ENCODE data around the gene NEU4.
"Not testable (repeated sequence)": the region's sequence is repeated elsewhere in the genome, so short reads cannot be mapped to it uniquely, and the experiment has no call there.

NEU4 gene

DNA sequence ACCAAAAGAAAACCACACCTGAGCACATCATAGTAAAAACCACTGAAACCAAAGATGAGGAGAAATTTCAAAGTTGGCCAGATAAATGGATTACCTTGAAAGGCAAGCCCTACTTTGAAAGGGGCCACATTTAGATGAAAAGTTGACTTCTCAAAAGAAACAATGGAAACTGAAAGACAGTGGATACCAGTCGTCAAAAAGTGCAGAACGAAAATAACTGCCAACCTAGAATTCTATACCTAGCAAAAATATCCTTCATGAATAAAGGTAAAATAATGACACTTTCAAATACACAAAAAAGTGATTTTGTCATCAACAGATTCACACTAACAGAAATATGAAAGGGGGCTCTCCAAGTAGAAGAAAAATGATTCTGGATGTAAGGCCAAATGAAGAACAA, 18.4 kb downstream of the NEU4 start:
- in situ Hi-C loops (cut with MboI; ENCODE audit: low pct_unique_long_range_greater_than_20kb, low sequenced_read_pairs, unreplicated experiment), result no loop called here
- TF ChIP-seq, protein P1, sequence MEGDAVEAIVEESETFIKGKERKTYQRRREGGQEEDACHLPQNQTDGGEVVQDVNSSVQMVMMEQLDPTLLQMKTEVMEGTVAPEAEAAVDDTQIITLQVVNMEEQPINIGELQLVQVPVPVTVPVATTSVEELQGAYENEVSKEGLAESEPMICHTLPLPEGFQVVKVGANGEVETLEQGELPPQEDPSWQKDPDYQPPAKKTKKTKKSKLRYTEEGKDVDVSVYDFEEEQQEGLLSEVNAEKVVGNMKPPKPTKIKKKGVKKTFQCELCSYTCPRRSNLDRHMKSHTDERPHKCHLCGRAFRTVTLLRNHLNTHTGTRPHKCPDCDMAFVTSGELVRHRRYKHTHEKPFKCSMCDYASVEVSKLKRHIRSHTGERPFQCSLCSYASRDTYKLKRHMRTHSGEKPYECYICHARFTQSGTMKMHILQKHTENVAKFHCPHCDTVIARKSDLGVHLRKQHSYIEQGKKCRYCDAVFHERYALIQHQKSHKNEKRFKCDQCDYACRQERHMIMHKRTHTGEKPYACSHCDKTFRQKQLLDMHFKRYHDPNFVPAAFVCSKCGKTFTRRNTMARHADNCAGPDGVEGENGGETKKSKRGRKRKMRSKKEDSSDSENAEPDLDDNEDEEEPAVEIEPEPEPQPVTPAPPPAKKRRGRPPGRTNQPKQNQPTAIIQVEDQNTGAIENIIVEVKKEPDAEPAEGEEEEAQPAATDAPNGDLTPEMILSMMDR (IDR thresholded peaks at IDR 0.05; ENCODE audit: extremely low read depth, insufficient read depth, missing control alignments), result no peak
- no peak for DNase-seq (ENCODE audit: low spot score)

DNA sequence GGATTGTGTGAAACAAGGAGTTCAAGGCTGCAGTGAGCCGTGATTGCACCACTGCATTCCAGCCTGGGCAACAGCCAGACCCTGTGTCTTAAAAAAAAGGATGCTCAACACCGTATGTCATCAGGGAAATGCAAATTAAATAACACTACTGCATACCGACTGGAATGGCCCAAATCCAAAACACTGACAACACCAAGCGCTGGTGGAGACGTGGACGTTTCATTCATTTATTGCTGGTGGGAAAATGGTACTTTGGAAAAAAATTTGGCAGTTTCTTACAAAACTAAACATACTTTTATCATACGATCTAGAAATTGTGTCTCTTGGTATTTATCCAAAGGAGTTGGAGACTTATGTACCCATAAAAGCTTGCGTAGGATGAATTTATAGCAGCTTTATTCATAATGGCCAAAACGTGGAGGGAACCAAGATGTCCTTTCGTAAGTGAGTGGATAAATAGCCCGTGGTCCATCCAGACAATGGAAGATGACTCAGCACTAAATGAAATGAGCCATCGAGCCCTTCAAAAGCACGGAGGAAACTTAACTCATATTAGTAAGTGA, 24.2 kb downstream of the NEU4 start:
- in situ Hi-C loops (cut with MboI; ENCODE audit: low pct_unique_long_range_greater_than_20kb, low sequenced_read_pairs, unreplicated experiment), result no loop called here
- DNase-seq (ENCODE audit: low spot score), result no peak
- TF ChIP-seq, protein P1 (IDR thresholded peaks at IDR 0.05; ENCODE audit: extremely low read depth, insufficient read depth, missing control alignments), result no peak

DNA sequence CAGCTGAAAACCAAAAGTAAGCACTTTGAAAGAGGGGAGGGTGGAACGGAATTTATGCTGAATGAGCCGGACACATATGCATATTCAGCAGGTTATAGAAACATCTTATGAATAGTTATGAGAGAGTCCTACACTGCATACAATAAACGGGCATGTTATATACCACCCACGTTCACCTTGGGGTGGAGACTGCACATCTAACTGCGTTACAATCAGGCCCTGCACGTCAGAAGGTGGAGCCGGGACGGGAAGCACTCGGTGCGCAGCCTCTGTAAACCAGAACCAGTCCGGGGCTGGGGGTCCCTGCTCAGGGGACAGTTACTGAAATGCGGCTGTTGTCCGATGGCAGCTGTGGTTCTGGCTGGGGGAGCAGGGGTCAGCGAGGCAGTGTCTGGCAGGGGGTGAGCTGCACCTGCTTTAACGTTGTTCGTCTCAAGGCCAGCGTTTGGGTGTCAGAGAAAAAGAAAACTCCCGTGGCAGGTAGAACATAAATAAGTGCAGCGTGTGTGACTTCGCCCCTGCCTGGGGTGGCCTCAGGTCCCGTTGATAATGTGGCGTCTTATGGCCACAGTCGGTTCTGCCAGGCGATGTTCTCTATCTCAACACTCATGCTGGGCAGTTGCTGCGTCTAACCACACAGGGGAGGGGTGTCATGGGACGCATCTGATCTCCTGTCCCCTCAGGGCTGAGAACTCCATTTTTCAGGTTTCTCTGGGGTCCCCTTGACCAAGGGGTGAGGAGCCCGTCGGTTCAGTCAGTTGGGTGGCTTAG, 24.9 kb downstream of the NEU4 start:
- DNase-seq (ENCODE audit: low spot score); in situ Hi-C loops (cut with MboI; ENCODE audit: low pct_unique_long_range_greater_than_20kb, low sequenced_read_pairs, unreplicated experiment): not testable (repeated sequence)

DNA sequence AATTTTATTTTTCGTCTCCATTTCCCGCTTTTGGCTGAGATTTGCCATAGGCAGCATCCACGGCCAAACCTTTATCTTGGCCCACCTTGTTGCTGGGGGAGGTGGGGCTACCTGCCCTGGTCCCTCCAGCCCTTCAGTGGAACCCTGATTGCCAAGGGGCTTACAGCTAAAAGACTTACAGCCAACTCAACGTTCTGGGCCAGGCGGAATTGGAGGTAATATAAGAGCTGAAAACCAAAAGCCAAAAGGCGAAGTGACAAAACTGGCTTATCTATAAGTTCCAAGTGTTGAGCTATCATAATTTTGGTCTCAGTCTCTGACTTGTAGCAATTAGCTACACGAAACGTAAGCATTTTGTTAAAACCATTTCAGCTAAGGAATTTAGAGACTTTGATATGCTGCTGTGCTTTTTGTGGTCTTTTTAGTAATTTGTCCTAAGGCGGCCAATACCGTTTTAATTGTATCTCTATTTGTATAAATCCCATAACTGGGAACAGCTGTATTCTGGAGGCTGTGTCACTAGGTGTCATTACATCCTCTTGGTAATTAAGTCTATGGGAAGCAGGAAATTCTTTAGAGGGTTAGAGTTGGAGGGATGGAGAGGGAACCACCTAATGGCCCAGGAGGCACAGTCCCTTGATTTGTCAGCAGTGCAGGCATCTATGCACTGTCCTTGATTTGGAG, 25.7 kb downstream of the NEU4 start:
- in situ Hi-C loops (cut with MboI; ENCODE audit: low pct_unique_long_range_greater_than_20kb, low sequenced_read_pairs, unreplicated experiment), result no loop called here
- TF ChIP-seq, protein P1 (IDR thresholded peaks at IDR 0.05; ENCODE audit: extremely low read depth, insufficient read depth, missing control alignments), result no peak
- no peak for DNase-seq (ENCODE audit: low spot score)

DNA sequence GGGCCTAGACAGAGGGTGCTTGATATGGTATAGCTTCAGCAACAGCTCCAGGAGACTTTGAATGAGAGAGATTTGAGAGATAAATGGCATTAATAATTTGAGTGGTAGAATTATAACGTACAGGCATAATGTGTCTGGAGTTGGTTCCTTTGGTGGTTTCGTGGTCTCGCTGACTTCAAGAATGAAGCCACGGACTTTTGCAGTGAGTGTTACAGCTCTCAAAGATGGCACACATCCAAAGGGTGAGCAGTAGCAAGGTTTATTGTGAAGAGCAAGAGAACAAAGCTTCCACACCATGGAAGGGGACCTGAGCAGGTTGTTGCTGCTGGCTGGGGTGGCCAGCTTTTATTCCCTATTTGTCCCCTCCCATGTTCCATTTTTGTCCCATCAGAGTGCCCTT, 26.6 kb downstream of the NEU4 start:
- TF ChIP-seq, protein P1 (IDR thresholded peaks at IDR 0.05; ENCODE audit: extremely low read depth, insufficient read depth, missing control alignments), result no peak
- in situ Hi-C loops (cut with MboI; ENCODE audit: low pct_unique_long_range_greater_than_20kb, low sequenced_read_pairs, unreplicated experiment), result no loop called here
- DNase-seq (ENCODE audit: low spot score), result no peak

DNA sequence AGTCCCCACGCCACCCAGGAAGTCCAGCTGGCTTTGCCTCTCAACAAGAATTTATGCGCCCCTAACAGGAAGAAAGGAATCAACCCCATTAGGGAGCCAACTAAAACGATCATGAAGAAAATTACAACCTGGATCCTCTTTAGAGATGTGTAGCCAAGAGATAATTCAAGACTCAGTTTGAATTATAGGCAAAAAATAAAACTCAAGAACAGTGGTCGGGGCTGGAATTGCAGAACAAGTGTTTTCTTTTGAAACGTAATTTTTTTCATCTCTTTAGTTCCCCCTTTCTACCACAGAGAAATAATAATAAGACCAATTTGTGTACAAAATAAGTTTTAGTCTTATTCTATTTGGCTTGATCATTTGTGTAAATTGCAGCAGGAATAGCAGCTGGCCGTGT, 27.3 kb downstream of the NEU4 start:
- no peak for DNase-seq (ENCODE audit: low spot score)
- in situ Hi-C loops (cut with MboI; ENCODE audit: low pct_unique_long_range_greater_than_20kb, low sequenced_read_pairs, unreplicated experiment), result no loop called here
- TF ChIP-seq, protein P1 (IDR thresholded peaks at IDR 0.05; ENCODE audit: extremely low read depth, insufficient read depth, missing control alignments), result no peak

Measured in GM13977 (cell line).